H1 (cell line): ENCODE measurements around the gene TMTC2. TPM values are rescaled to one million over a fixed set of nuclear protein-coding genes. Genes with fewer than 3 reads are reported as not detected.

ENCODE experiments used
- CTCF ChIA-PET: fragments of 300-600 bp; sonication (Branson Sonifier 250); formaldehyde crosslinking; loops from one replicate; lab custom pipeline; 2021; ENCODE audit not compliant: partially characterized antibody; lab: Charles Lee
- POLR2A ChIA-PET: fragments of 300-600 bp; sonication (Branson Sonifier 250); formaldehyde crosslinking; loops from one replicate; lab custom pipeline; 2021; ENCODE audit warnings: inconsistent platforms; ENCODE audit not compliant: partially characterized antibody; lab: Charles Lee
- DNase-seq, 2 experiments: peaks; one replicate each; pipeline versions ENCODE4 v3.0.0 to v3.0.0-alpha.2; 2010 to 2022; ENCODE audit warnings: low spot score in 2 of 2, low read depth in 1 of 2, mixed read lengths in 1 of 2
- FAIRE-seq: peaks from 2 replicates; lab custom pipeline; 2011; peaks lifted over from hg19 to GRCh38; lab: Jason Lieb, UNC
- H2AFZ ChIP-seq: 2 replicates; pipeline ENCODE4 v1.8.1; 2012; ENCODE audit warnings: low read length, inconsistent platforms
- H2AK5ac ChIP-seq: 2 replicates; pipeline ENCODE4 v1.6.1; 2013; ENCODE audit warnings: low read depth, low read length
- H2BK120ac ChIP-seq: replicated peaks from 2 replicates; pipeline ENCODE3; 2013; ENCODE audit warnings: low read depth, low read length, inconsistent platforms
- H2BK12ac ChIP-seq: 2 replicates; pipeline ENCODE4 v1.6.1; 2013; ENCODE audit warnings: low read depth, low read length
- H2BK15ac ChIP-seq: 2 replicates; pipeline ENCODE4 v1.6.1; 2013; ENCODE audit warnings: low read length
- H2BK20ac ChIP-seq: 2 replicates; pipeline ENCODE4 v1.6.1; 2013; ENCODE audit warnings: low read length
- H2BK5ac ChIP-seq: 2 replicates; pipeline ENCODE4 v1.6.1; 2013; ENCODE audit warnings: low read depth, low read length
- H3K14ac ChIP-seq: 2 replicates; pipeline ENCODE4 v1.6.1; 2013; ENCODE audit warnings: inconsistent platforms; ENCODE audit not compliant: insufficient read length
- H3K18ac ChIP-seq: 2 replicates; pipeline ENCODE4 v1.6.1; 2013; ENCODE audit warnings: low read length; ENCODE audit errors: extremely low read depth
- H3K23ac ChIP-seq: 2 replicates; pipeline ENCODE4 v1.6.1; 2013; ENCODE audit warnings: inconsistent platforms; ENCODE audit not compliant: insufficient read length
- H3K23me2 ChIP-seq: 2 replicates; pipeline ENCODE4 v1.6.1; 2013; ENCODE audit warnings: low read depth, low read length
- H3K27ac ChIP-seq: 2 replicates; pipeline ENCODE4 v1.6.1; 2011; ENCODE audit warnings: low read depth, low read length, inconsistent platforms
- H3K27me3 ChIP-seq, 4 experiments: replicated peaks in 1 of 4; 1 replicate in 1 of 4; 2 replicates in 3 of 4; pipeline versions ENCODE4 v1.6.1 to v1.8.1; 2011 to 2013; ENCODE audit warnings: low read length in 3 of 4, mild to moderate bottlenecking in 3 of 4, inconsistent platforms in 2 of 4, mixed read lengths in 2 of 4, moderate library complexity in 1 of 4; ENCODE audit not compliant: control insufficient read depth in 3 of 4, insufficient read depth in 3 of 4; ENCODE audit errors: extremely low read depth in 1 of 4
- H3K36me3 ChIP-seq, 4 experiments: 2 replicates each; pipeline versions ENCODE4 v1.6.1 to v1.8.1; 2011 to 2013; ENCODE audit warnings: mild to moderate bottlenecking in 4 of 4, low read length in 3 of 4, moderate library complexity in 2 of 4, control low read depth in 1 of 4, inconsistent platforms in 1 of 4; ENCODE audit not compliant: insufficient read depth in 4 of 4, control insufficient read depth in 2 of 4
- H3K4ac ChIP-seq: replicated peaks from 2 replicates; pipeline ENCODE3; 2013; ENCODE audit warnings: low read length, low read depth, mixed read lengths, inconsistent platforms; ENCODE audit not compliant: insufficient read length
- H3K4me1 ChIP-seq, 4 experiments: replicated peaks in 1 of 4; 1 replicate in 1 of 4; 2 replicates in 3 of 4; pipeline versions ENCODE4 v1.6.1 to v1.8.1; 2011 to 2013; ENCODE audit warnings: low read length in 3 of 4, inconsistent platforms in 2 of 4, mixed read lengths in 1 of 4; ENCODE audit not compliant: insufficient read depth in 4 of 4, control insufficient read depth in 3 of 4
- H3K4me2 ChIP-seq, 2 experiments: 2 replicates each; pipeline versions ENCODE4 v1.6.1 to v1.8.1; 2011 to 2013; ENCODE audit warnings: low read depth in 2 of 2, low read length in 2 of 2, control low read depth in 1 of 2, inconsistent platforms in 1 of 2, mild to moderate bottlenecking in 1 of 2; ENCODE audit not compliant: insufficient read depth in 1 of 2
- H3K4me3 ChIP-seq, 4 experiments: fragments of 200-600, 300-600 bp in 1 of 4; sonication (generic), shearing (Covaris generic), sonication (Bioruptor Twin) in 1 of 4; 2 replicates each; pipeline versions ENCODE4 v1.5.1 to v1.8.1; 2011 to 2016; ENCODE audit warnings: low read length in 4 of 4, low read depth in 3 of 4, control low read depth in 2 of 4, inconsistent platforms in 2 of 4, mild to moderate bottlenecking in 2 of 4, mixed read lengths in 1 of 4, moderate library complexity in 1 of 4; ENCODE audit not compliant: insufficient read depth in 2 of 4; ENCODE audit errors: extremely low read depth in 1 of 4
- H3K56ac ChIP-seq: replicated peaks from 2 replicates; pipeline ENCODE3; 2013; ENCODE audit warnings: low read depth, mild to moderate bottlenecking, mixed read lengths, low read length, inconsistent platforms; ENCODE audit not compliant: insufficient read length
- H3K79me1 ChIP-seq: 2 replicates; pipeline ENCODE4 v1.6.1; 2013; ENCODE audit warnings: low read depth, low read length, control low read depth
- H3K79me2 ChIP-seq, 2 experiments: 2 replicates each; pipeline versions ENCODE4 v1.6.1 to v1.8.1; 2012 to 2013; ENCODE audit warnings: low read length in 2 of 2, mild to moderate bottlenecking in 2 of 2, inconsistent platforms in 1 of 2; ENCODE audit not compliant: insufficient read depth in 2 of 2, control insufficient read depth in 1 of 2
- H3K9ac ChIP-seq, 4 experiments: replicated peaks in 1 of 4; 1 replicate in 1 of 4; 2 replicates in 3 of 4; pipeline versions ENCODE4 v1.6.1 to v1.8.1; 2011 to 2013; ENCODE audit warnings: low read depth in 3 of 4, low read length in 3 of 4, control low read depth in 2 of 4, mild to moderate bottlenecking in 2 of 4, moderate library complexity in 2 of 4, inconsistent platforms in 1 of 4; ENCODE audit errors: extremely low read depth in 1 of 4
- H3K9me3 ChIP-seq, 2 experiments: 2 replicates each; pipeline versions ENCODE4 v1.6.1 to v1.8.1; 2012 to 2013; ENCODE audit warnings: mild to moderate bottlenecking in 2 of 2, moderate library complexity in 2 of 2, control low read depth in 1 of 2, inconsistent platforms in 1 of 2, low read depth in 1 of 2, low read length in 1 of 2, mixed read lengths in 1 of 2; ENCODE audit not compliant: insufficient read depth in 2 of 2
- H4K20me1 ChIP-seq, 2 experiments: replicated peaks in 1 of 2; 2 replicates each; pipeline versions ENCODE3 to v1.8.1; 2011 to 2013; ENCODE audit warnings: inconsistent platforms in 2 of 2, low read length in 2 of 2, mild to moderate bottlenecking in 1 of 2; ENCODE audit not compliant: insufficient read depth in 2 of 2, control insufficient read depth in 1 of 2
- H4K5ac ChIP-seq: 2 replicates; pipeline ENCODE4 v1.6.1; 2013; ENCODE audit warnings: low read length, low read depth, mixed read lengths, inconsistent platforms; ENCODE audit not compliant: insufficient read length
- H4K8ac ChIP-seq: 2 replicates; pipeline ENCODE4 v1.8.0; 2013; ENCODE audit warnings: mild to moderate bottlenecking, moderate library complexity, low read length, inconsistent platforms; ENCODE audit not compliant: insufficient read depth; ENCODE audit errors: extremely low read depth
- H4K91ac ChIP-seq: replicated peaks from 2 replicates; pipeline ENCODE3; 2013; ENCODE audit warnings: low read length, mixed read lengths, inconsistent platforms; ENCODE audit not compliant: insufficient read length
- MAFK ChIP-seq: IDR thresholded peaks from 2 replicates; pipeline ENCODE4 v1.6.1; 2012; ENCODE audit warnings: low read depth, mild to moderate bottlenecking, improper control_type of control experiment, low read length
- PHF8 ChIP-seq: fragments of 200-600 bp; sonication (generic); conservative IDR thresholded peaks from 2 replicates; pipeline ENCODE4 v1.7.1; 2012; ENCODE audit warnings: low read depth, mild to moderate bottlenecking, inconsistent platforms, low read length, moderate library complexity
- TCF12 ChIP-seq: IDR thresholded peaks from 2 replicates; pipeline ENCODE4 v1.6.1; 2011; ENCODE audit warnings: low read depth, mild to moderate bottlenecking, low read length
- WGBS, 2 experiments: shearing (Covaris generic) in 1 of 2; methylation state at CpG; one replicate each; pipeline versions ENCODE4 v1.1.6 to v1.1.7; 2013 to 2015; ENCODE audit warnings: low lambda C conversion rate in 2 of 2, mixed read lengths in 2 of 2, inconsistent platforms in 1 of 2, low coverage in 1 of 2, missing lambda C conversion rate in 1 of 2; ENCODE audit not compliant: insufficient replicate concordance in 2 of 2, insufficient coverage in 1 of 2, insufficient read length in 1 of 2; ENCODE audit errors: extremely low coverage in 1 of 2, missing lambda C conversion rate in 1 of 2; 5-methylcytosine and 5-hydroxymethylcytosine counted together
- polyA plus RNA-seq, 7 experiments: library from polyadenylated mRNA; depleted of rRNA in 3 of 7; stranded (reverse) in 5 of 7; unstranded in 2 of 7; fragments of >200 nt in 5 of 7; fragments of 200-250 nt in 2 of 7; gene quantifications; 1 replicate in 5 of 7; 2 replicates in 1 of 7; 4 replicates in 1 of 7; pipeline versions ENCODE4 v1.2.1 to v1.2.3, GENCODE V29; 2011 to 2013; ENCODE audit warnings: missing spikeins in 2 of 7, mixed read lengths in 2 of 7
- total RNA-seq: library from RNA; stranded (reverse); fragmentation: NEBNext Ultra II Directional; extraction: Animal tissue kit (Norgen Biotek cat#: 25700); gene quantifications from 2 replicates; pipeline ENCODE4 v1.2.1, GENCODE V29; 2021

The TMTC2 gene
- total and polyA plus RNA-seq, 2 of the 8 experiments (the other 6 are each of a cell fraction or from before 2014, with no cell fraction given) = 2.3 to 3.9 TPM

DNA sequence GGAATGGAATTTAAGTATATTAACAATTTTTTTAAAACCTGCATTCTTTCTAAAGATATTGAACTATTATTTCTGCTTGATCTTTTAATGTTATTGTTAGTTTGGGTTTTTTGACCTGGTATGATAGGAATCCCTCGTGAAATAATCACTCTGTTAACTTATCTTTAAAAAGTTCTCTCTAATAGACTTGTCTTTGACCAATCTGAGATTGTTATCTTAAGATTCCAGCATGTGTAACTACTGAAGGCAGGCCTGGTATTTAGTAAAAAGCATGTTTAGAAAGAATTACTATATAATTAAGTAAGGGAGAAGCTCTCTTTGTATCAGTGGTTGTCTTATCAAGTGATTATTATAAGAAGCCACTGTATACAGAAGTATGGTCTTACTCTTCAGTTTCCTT, 4.8 kb downstream of the TMTC2 start:
- no peak overlapping the region for H3K18ac ChIP-seq
- no peak overlapping the region for H3K27ac ChIP-seq
- ChIA-PET POLR2A (no interaction called here), CTCF (no interaction called here)
- H3K79me1 ChIP-seq = no peaks in the 10 kb centered on the region
- no peak overlapping the region for H2AK5ac ChIP-seq
- no peak overlapping the region for H3K4ac ChIP-seq
- no peak overlapping the region for H2BK120ac ChIP-seq
- H3K79me2 ChIP-seq = no peaks in the 10 kb centered on the region
- no peak overlapping the region for H3K14ac ChIP-seq
- no peak overlapping the region for H2BK20ac ChIP-seq
- H4K91ac ChIP-seq = no peak overlapping the region
- H3K27me3 ChIP-seq = 0 out of 7 replicates have a peak, but pooled peaks cover 0 to 2% (median 0%) of the 10 kb centered on the region in 4 experiments
- H3K23me2 ChIP-seq = peaks cover 6% of the 10 kb centered on the region
- no peak overlapping the region for H3K23ac ChIP-seq
- no peak overlapping the region for H3K56ac ChIP-seq
- no peak for DNase-seq
- H3K9ac ChIP-seq = no peak overlapping the region
- no peak overlapping the region for H3K4me3 ChIP-seq
- no peak overlapping the region for H4K5ac ChIP-seq
- no peak for FAIRE-seq
- H2BK12ac ChIP-seq = no peak overlapping the region
- no peak overlapping the region for H2BK15ac ChIP-seq
- no peak overlapping the region for H4K8ac ChIP-seq
- WGBS, 2 experiments = 88% methylated on average over 1 of the region's 1 CpG; no CpG with 5 or more reads in 1 of the 2 experiments
- no peak overlapping the region for H2BK5ac ChIP-seq
- H3K9me3 ChIP-seq = no peaks in the 10 kb centered on the region
- H4K20me1 ChIP-seq = peaks cover 0 to 1% of the 10 kb centered on the region in 2 experiments
- peaks cover 0 to 7% (median 2%) of the 10 kb centered on the region in 4 experiments; a peak in 3 of 7 replicates for H3K4me1 ChIP-seq
- H2AFZ ChIP-seq = no peak overlapping the region
- H3K4me2 ChIP-seq = no peak overlapping the region
- no peaks in the 10 kb centered on the region; a peak in 1 of 8 replicates for H3K36me3 ChIP-seq
- TF ChIP-seq MAFK (no peak), PHF8 (no peak), TCF12 (no peak)
